NOMO-1 treated with dmso at 0.1 percent for 144 hours (cell line): ENCODE results near the gene ST6GALNAC6.
A peak's percentile ranks its signal among the peaks of the same experiment; 100 is the strongest.

Experiments
- DNase-seq: peaks from one replicate; lab custom pipeline; 2025; ENCODE audit not compliant: unreplicated experiment; lab: John Stamatoyannopoulos, UW

Gene ST6GALNAC6

GRCh38 chr9:127899128-127899943, at the start of gene ST6GALNAC6:
ST6GALNAC6 (minus strand) TSS chr9:127899603; CDS start chr9:127897981, 1,622 bp downstream.
- peak; percentile 24 for DNase-seq

- no peak for DNase-seq
Measured at GRCh38 chr9:127947841-127948710, 48.7 kb upstream of the ST6GALNAC6 start.

- no peak for DNase-seq
Measured at GRCh38 chr9:127946728-127947127, 47.3 kb upstream of the ST6GALNAC6 start.

- no peak for DNase-seq
Measured at GRCh38 chr9:127945942-127946341, 46.5 kb upstream of the ST6GALNAC6 start.

- DNase-seq: no peak
Measured at GRCh38 chr9:127945338-127945737, 45.9 kb upstream of the ST6GALNAC6 start.

- DNase-seq: no peak
Measured at GRCh38 chr9:127944586-127945218, 45.3 kb upstream of the ST6GALNAC6 start.

GRCh38 chr9:127943731-127944144, 44.3 kb upstream of the ST6GALNAC6 start:
- peak; percentile 5 for DNase-seq

GRCh38 chr9:127943011-127943662, 43.7 kb upstream of the ST6GALNAC6 start:
- no peak for DNase-seq

- DNase-seq: peak; percentile 21
Measured at GRCh38 chr9:127942216-127943010, 43.0 kb upstream of the ST6GALNAC6 start.

- DNase-seq: no peak
Measured at GRCh38 chr9:127941961-127942215, 42.5 kb upstream of the ST6GALNAC6 start.

- DNase-seq: no peak
Measured at GRCh38 chr9:127941062-127941960, 41.9 kb upstream of the ST6GALNAC6 start.

- DNase-seq: no peak
Measured at GRCh38 chr9:127940593-127940992, 41.2 kb upstream of the ST6GALNAC6 start.

- no peak for DNase-seq
Measured at GRCh38 chr9:127938298-127938690, 38.9 kb upstream of the ST6GALNAC6 start.

GRCh38 chr9:127937388-127938297, 38.2 kb upstream of the ST6GALNAC6 start, which contains the start of gene DPM2:
DPM2 (minus strand) TSS chr9:127937854; CDS start chr9:127937820, 34 bp downstream.
- DNase-seq: peak; percentile 82

- DNase-seq: no peak
Measured at GRCh38 chr9:127937056-127937387, 37.6 kb upstream of the ST6GALNAC6 start.

GRCh38 chr9:127936347-127936852, 37.0 kb upstream of the ST6GALNAC6 start:
- DNase-seq: no peak

- no peak for DNase-seq
Measured at GRCh38 chr9:127935765-127936221, 36.4 kb upstream of the ST6GALNAC6 start.

GRCh38 chr9:127934986-127935385, 35.6 kb upstream of the ST6GALNAC6 start:
- no peak for DNase-seq
